H9 (cell line): ENCODE data around the gene TOP3B. TPM values are rescaled to one million over a fixed set of nuclear protein-coding genes. Genes with fewer than 3 reads are reported as not detected.
A peak's percentile ranks its signal among the peaks of the same experiment; 100 is the strongest.

Experiments
- DNase-seq: peaks from one replicate; pipeline ENCODE4 v3.0.0-alpha.2; 2017
- H2AFZ ChIP-seq: one replicate; pipeline ENCODE4 v1.6.1; 2013; ENCODE audit warnings: mild to moderate bottlenecking, low read length, control low read depth, moderate library complexity
- H2AK5ac ChIP-seq: 2 replicates; pipeline ENCODE4 v1.6.1; 2013; ENCODE audit warnings: low read length, control low read depth, mixed read lengths; ENCODE audit not compliant: insufficient read length
- H2BK120ac ChIP-seq: one replicate; pipeline ENCODE4 v1.6.1; 2013; ENCODE audit warnings: low read depth, mild to moderate bottlenecking, low read length, control low read depth, inconsistent platforms; ENCODE audit not compliant: poor library complexity, severe bottlenecking
- H2BK12ac ChIP-seq: 2 replicates; pipeline ENCODE4 v1.6.1; 2013; ENCODE audit warnings: low read length, control low read depth, mixed read lengths, low read depth; ENCODE audit not compliant: insufficient read length
- H2BK15ac ChIP-seq: 2 replicates; pipeline ENCODE4 v1.6.1; 2013; ENCODE audit warnings: low read depth, low read length, control low read depth
- H2BK20ac ChIP-seq: one replicate; pipeline ENCODE4 v1.6.1; 2013; ENCODE audit warnings: low read depth, mild to moderate bottlenecking, low read length, control low read depth, inconsistent platforms; ENCODE audit not compliant: poor library complexity, severe bottlenecking
- H2BK5ac ChIP-seq: 2 replicates; pipeline ENCODE4 v1.6.1; 2013; ENCODE audit warnings: low read length, control low read depth, mixed read lengths; ENCODE audit not compliant: insufficient read length
- H3K14ac ChIP-seq: 2 replicates; pipeline ENCODE4 v1.6.1; 2013; ENCODE audit warnings: low read length, control low read depth; ENCODE audit not compliant: insufficient read depth
- H3K18ac ChIP-seq: 2 replicates; pipeline ENCODE4 v1.6.1; 2013; ENCODE audit warnings: low read depth, mild to moderate bottlenecking, mixed read lengths, low read length, control low read depth; ENCODE audit not compliant: insufficient read length
- H3K23ac ChIP-seq: 2 replicates; pipeline ENCODE4 v1.6.1; 2013; ENCODE audit warnings: low read length, control low read depth, mixed read lengths, low read depth; ENCODE audit not compliant: insufficient read length
- H3K23me2 ChIP-seq: 2 replicates; pipeline ENCODE4 v1.6.1; 2013; ENCODE audit warnings: low read depth, mild to moderate bottlenecking, mixed read lengths, low read length, control low read depth; ENCODE audit not compliant: insufficient read length, poor library complexity, severe bottlenecking
- H3K27ac ChIP-seq: 2 replicates; pipeline ENCODE4 v1.5.1; 2013; ENCODE audit warnings: low read length, control low read depth, mixed read lengths, low read depth; ENCODE audit not compliant: insufficient read length
- H3K27me3 ChIP-seq: 2 replicates; pipeline ENCODE4 v1.6.1; 2013; ENCODE audit warnings: low read length, control low read depth, inconsistent platforms; ENCODE audit not compliant: insufficient read depth
- H3K4ac ChIP-seq: 2 replicates; pipeline ENCODE4 v1.6.1; 2013; ENCODE audit warnings: low read depth, mild to moderate bottlenecking, control low read depth, inconsistent platforms, low read length, moderate library complexity
- H3K4me1 ChIP-seq: 2 replicates; pipeline ENCODE4 v1.6.1; 2013; ENCODE audit warnings: low read length, control low read depth, inconsistent platforms; ENCODE audit not compliant: insufficient read depth
- H3K4me2 ChIP-seq: 2 replicates; pipeline ENCODE4 v1.6.1; 2013; ENCODE audit warnings: low read length, control low read depth, mixed read lengths; ENCODE audit not compliant: insufficient read length, insufficient read depth
- H3K56ac ChIP-seq: 2 replicates; pipeline ENCODE4 v1.6.1; 2013; ENCODE audit warnings: low read depth, mild to moderate bottlenecking, mixed read lengths, low read length, control low read depth; ENCODE audit not compliant: insufficient read length
- H3K79me1 ChIP-seq: 2 replicates; pipeline ENCODE4 v1.6.1; 2013; ENCODE audit warnings: low read depth, mild to moderate bottlenecking, moderate library complexity, low read length, control low read depth, inconsistent platforms; ENCODE audit not compliant: insufficient read depth, poor library complexity, severe bottlenecking
- H3K79me2 ChIP-seq: 2 replicates; pipeline ENCODE4 v1.6.1; 2013; ENCODE audit warnings: low read length, control low read depth, inconsistent platforms; ENCODE audit not compliant: insufficient read depth
- H3K9ac ChIP-seq: 2 replicates; pipeline ENCODE4 v1.6.1; 2013; ENCODE audit warnings: low read length, control low read depth, mixed read lengths; ENCODE audit not compliant: insufficient read length; ENCODE audit errors: extremely low read depth
- H3K9me3 ChIP-seq: one replicate; pipeline ENCODE4 v1.6.1; 2013; ENCODE audit warnings: low read depth, low read length, inconsistent platforms; ENCODE audit not compliant: control insufficient read depth
- H3T11ph ChIP-seq: one replicate; pipeline ENCODE4 v1.6.1; 2013; ENCODE audit warnings: mild to moderate bottlenecking, low read length, control low read depth, inconsistent platforms
- H4K20me1 ChIP-seq: one replicate; pipeline ENCODE4 v1.6.1; 2013; ENCODE audit not compliant: control insufficient read depth, insufficient read length, insufficient read depth
- H4K5ac ChIP-seq: 2 replicates; pipeline ENCODE4 v1.6.1; 2013; ENCODE audit warnings: low read depth, mild to moderate bottlenecking, mixed read lengths, low read length, control low read depth; ENCODE audit not compliant: insufficient read length
- H4K8ac ChIP-seq: replicated peaks from 2 replicates; pipeline ENCODE4 v1.6.1; 2013; ENCODE audit warnings: low read length, control low read depth, mixed read lengths, low read depth; ENCODE audit not compliant: insufficient read length
- H4K91ac ChIP-seq: 2 replicates; pipeline ENCODE4 v1.6.1; 2013; ENCODE audit warnings: low read depth, mild to moderate bottlenecking, moderate library complexity, mixed read lengths, low read length, control low read depth; ENCODE audit not compliant: insufficient read length
- H3K27ac Mint-ChIP-seq, 3 experiments: 2 replicates in 2 of 3; 3 replicates in 1 of 3; pipeline ENCODE4 v1.8.0; 2020 to 2021; ENCODE audit warnings: mixed read lengths in 3 of 3, mild to moderate bottlenecking in 1 of 3, moderate library complexity in 1 of 3
- H3K27me3 Mint-ChIP-seq: 2 replicates; pipeline ENCODE4 v1.8.0; 2021; ENCODE audit warnings: low read depth, mild to moderate bottlenecking, moderate library complexity, mixed read lengths
- H3K36me3 Mint-ChIP-seq, 3 experiments: 2 replicates in 2 of 3; 3 replicates in 1 of 3; pipeline ENCODE4 v1.8.0; 2020 to 2021; ENCODE audit warnings: low read depth in 3 of 3, mixed read lengths in 3 of 3; ENCODE audit not compliant: insufficient read depth in 1 of 3
- H3K4me1 Mint-ChIP-seq, 2 experiments: 2 replicates each; pipeline ENCODE4 v1.8.0; 2020; ENCODE audit warnings: mixed read lengths in 2 of 2
- H3K4me3 Mint-ChIP-seq, 2 experiments: 2 replicates in 1 of 2; 3 replicates in 1 of 2; pipeline ENCODE4 v1.8.0; 2020 to 2021; ENCODE audit warnings: mild to moderate bottlenecking in 2 of 2, mixed read lengths in 2 of 2, moderate library complexity in 1 of 2
- H3K9me3 Mint-ChIP-seq, 2 experiments: 2 replicates in 1 of 2; 3 replicates in 1 of 2; pipeline ENCODE4 v1.8.0; 2020; ENCODE audit warnings: mild to moderate bottlenecking in 2 of 2, mixed read lengths in 2 of 2, moderate library complexity in 1 of 2
- CTCF ChIP-seq: fragments of 200-600 bp; sonication (generic); conservative IDR thresholded peaks from 3 replicates; pipeline ENCODE4 v1.8.0; 2021; ENCODE audit warnings: antibody characterized with exemption, mild to moderate bottlenecking
- WGBS: extraction: QIAGEN DNeasy Blood & Tissue Kit; methylation state at CpG from one replicate; pipeline ENCODE4 v1.1.7; 2013; ENCODE audit warnings: missing lambda C conversion rate, low lambda C conversion rate, mixed read lengths; ENCODE audit not compliant: insufficient read length; ENCODE audit errors: extremely low coverage; 5-methylcytosine and 5-hydroxymethylcytosine counted together
- total RNA-seq: library from RNA; stranded (reverse); gene quantifications from 2 replicates; pipeline ENCODE4 v1.2.1, GENCODE V29; 2021

Gene TOP3B
- total RNA-seq, 1 experiment from 2014 or later, result 55.2 TPM

GRCh38 chr22:21937041-21937820 is 45.4 kb downstream of the TOP3B start:
- Histone ChIP-seq H3K27ac (no peak overlapping the region), H3T11ph (no peak overlapping the region), H2AK5ac (no peak overlapping the region), H3K9ac (no peak overlapping the region), H2BK20ac (no peak overlapping the region), H4K91ac (no peak overlapping the region), H3K56ac (no peak overlapping the region), H3K79me1 (no peaks in the 10 kb centered on the region), H3K18ac (no peak overlapping the region), H3K23ac (no peak overlapping the region), H3K4ac (no peak overlapping the region), H3K14ac (no peak overlapping the region), H3K79me2 (no peaks in the 10 kb centered on the region), H2BK15ac (no peak overlapping the region), H2AFZ (no peak overlapping the region), H3K9me3 (no peaks in the 10 kb centered on the region), H3K27me3 (no peaks in the 10 kb centered on the region), H4K20me1 (peaks cover 2% of the 10 kb centered on the region), H3K4me2 (no peak overlapping the region), H2BK12ac (no peak overlapping the region), H4K5ac (no peak overlapping the region), H3K23me2 (peaks cover 4% of the 10 kb centered on the region), H2BK120ac (no peak overlapping the region), H2BK5ac (no peak overlapping the region), H4K8ac (no peak overlapping the region), H3K4me1 (no peaks in the 10 kb centered on the region)
- no CpG with 5 or more reads among the region's 20 CpGs for WGBS
- no peak for DNase-seq
- Mint-ChIP-seq H3K36me3 (peaks cover 6 to 18% (median 14%) of the 10 kb centered on the region in 3 experiments; a peak in 6 of 7 replicates), H3K27me3 (no peaks in the 10 kb centered on the region; the same call in 1 of the 2 replicates), H3K4me3 (no peak overlapping the region), H3K4me1 (peaks cover 11 to 15% of the 10 kb centered on the region in 2 experiments), H3K9me3 (no peaks in the 10 kb centered on the region), H3K27ac (peak overlapping the region in 1 of 3 experiments; percentile 24; a peak in 2 of 7 replicates)
- TF ChIP-seq CTCF, result no peak
